SK-N-SH (cell line): ENCODE data around the gene ASCC3. TPM values are rescaled to one million over a fixed set of nuclear protein-coding genes. Genes with fewer than 3 reads are reported as not detected.

Experiments used
- CTCF ChIA-PET: fragments of 300-600, 350-600 bp; formaldehyde crosslinking; extraction: SDS; loops from one replicate; lab custom pipeline; 2021; lab: Yijun Ruan, JAX
- POLR2A ChIA-PET: fragments of 350-600 bp; sonication (Branson Sonifier 250); formaldehyde crosslinking; extraction: SDS; loops from one replicate; lab custom pipeline; 2020; ENCODE audit warnings: antibody characterized with exemption, inconsistent platforms; lab: Yijun Ruan, JAX
- DNase-seq: peaks from one replicate; pipeline ENCODE4 v3.0.0; 2012
- H2AFZ ChIP-seq: fragments of 200-600 bp; sonication (generic); 2 replicates; pipeline ENCODE4 v1.8.1; 2016; ENCODE audit warnings: antibody characterized with exemption, mild to moderate bottlenecking, low read depth
- H3F3A ChIP-seq: fragments of 200-600 bp; sonication (generic); replicated peaks from 2 replicates; pipeline ENCODE3; 2016; ENCODE audit warnings: antibody characterized with exemption, mild to moderate bottlenecking; ENCODE audit not compliant: insufficient read depth
- H3K27ac ChIP-seq, 2 experiments: fragments of 200-500 bp in 1 of 2; fragments of 200-600 bp in 1 of 2; sonication (Bioruptor generic) in 1 of 2; sonication (generic), shearing (Covaris generic) in 1 of 2; 2 replicates each; pipeline versions ENCODE4 v1.5.1 to v1.6.1; 2014 to 2016; ENCODE audit warnings: low read depth in 2 of 2, inconsistent platforms in 1 of 2, low read length in 1 of 2, mild to moderate bottlenecking in 1 of 2, mixed read lengths in 1 of 2
- H3K27me3 ChIP-seq: fragments of 200-600 bp; sonication (generic), shearing (Covaris generic); 2 replicates; pipeline ENCODE4 v1.6.1; 2016; ENCODE audit warnings: mixed run types; ENCODE audit not compliant: insufficient read depth
- H3K36me3 ChIP-seq, 2 experiments: fragments of 200-500 bp in 1 of 2; fragments of 200-600 bp in 1 of 2; sonication (Bioruptor generic) in 1 of 2; sonication (generic) in 1 of 2; replicated peaks in 1 of 2; 2 replicates each; pipeline versions ENCODE3 to v1.5.1; 2014 to 2016; ENCODE audit warnings: low read length in 1 of 2, mild to moderate bottlenecking in 1 of 2; ENCODE audit not compliant: insufficient read depth in 2 of 2, control insufficient read depth in 1 of 2
- H3K4me1 ChIP-seq, 2 experiments: fragments of 200-500 bp in 1 of 2; fragments of 200-600 bp in 1 of 2; sonication (Bioruptor generic) in 1 of 2; sonication (generic), shearing (Covaris generic) in 1 of 2; 2 replicates each; pipeline versions ENCODE4 v1.5.1 to v1.6.1; 2014 to 2016; ENCODE audit warnings: low read depth in 1 of 2, low read length in 1 of 2, mixed run types in 1 of 2; ENCODE audit not compliant: insufficient read depth in 2 of 2, control insufficient read depth in 1 of 2
- H3K4me2 ChIP-seq: fragments of 200-600 bp; sonication (generic), shearing (Covaris generic); 2 replicates; pipeline ENCODE4 v1.6.1; 2017; ENCODE audit warnings: mixed run types
- H3K4me3 ChIP-seq, 2 experiments: fragments of 200-500 bp in 1 of 2; fragments of 200-600 bp in 1 of 2; sonication (Bioruptor generic) in 1 of 2; sonication (generic), shearing (Covaris generic) in 1 of 2; 2 replicates each; pipeline versions ENCODE4 v1.5.1 to v1.8.1; 2014 to 2016; ENCODE audit warnings: low read depth in 2 of 2, inconsistent platforms in 1 of 2, low read length in 1 of 2, mild to moderate bottlenecking in 1 of 2, mixed read lengths in 1 of 2, moderate library complexity in 1 of 2
- H3K79me2 ChIP-seq: fragments of 200-600 bp; sonication (generic); 2 replicates; pipeline ENCODE4 v1.8.1; 2017; ENCODE audit warnings: mild to moderate bottlenecking; ENCODE audit not compliant: insufficient read depth
- H3K9ac ChIP-seq: fragments of 200-600 bp; sonication (generic); 2 replicates; pipeline ENCODE4 v1.6.1; 2017; ENCODE audit warnings: mixed run types
- H3K9me2 ChIP-seq: fragments of 200-600 bp; sonication (generic); 2 replicates; pipeline ENCODE4 v1.6.1; 2017; ENCODE audit warnings: mixed run types
- H3K9me3 ChIP-seq: fragments of 200-600 bp; sonication (generic); 2 replicates; pipeline ENCODE4 v1.6.1; 2017; ENCODE audit warnings: mixed run types, mild to moderate bottlenecking, moderate library complexity
- H4K20me1 ChIP-seq: fragments of 200-600 bp; sonication (generic); 2 replicates; pipeline ENCODE4 v1.6.1; 2017; ENCODE audit warnings: mild to moderate bottlenecking, mixed run types; ENCODE audit not compliant: insufficient read depth
- CHD2 ChIP-seq: fragments of 150-350 bp; IDR thresholded peaks from 2 replicates; pipeline ENCODE4 v1.6.1; 2018; ENCODE audit warnings: low read length; ENCODE audit not compliant: partially characterized antibody
- CTCF ChIP-seq: fragments of 200-600 bp; sonication (generic); IDR thresholded peaks from 2 replicates; pipeline ENCODE4 v1.6.1; 2017; ENCODE audit warnings: antibody characterized with exemption, mild to moderate bottlenecking, moderate library complexity
- FOXJ3 ChIP-seq: sonication (generic); formaldehyde crosslinking; IDR thresholded peaks from 2 replicates; pipeline ENCODE4 v1.5.1; 2020; ENCODE audit warnings: mild to moderate bottlenecking, missing genetic modification reagents
- GABPA ChIP-seq: IDR thresholded peaks from 2 replicates; pipeline ENCODE4 v1.4.0; 2012; ENCODE audit warnings: low read depth, mild to moderate bottlenecking
- GATA2 ChIP-seq: sonication (generic); formaldehyde crosslinking; IDR thresholded peaks from 2 replicates; pipeline ENCODE4 v1.5.0; 2020; ENCODE audit warnings: mild to moderate bottlenecking, missing genetic modification reagents
- JUND ChIP-seq: IDR thresholded peaks from 2 replicates; pipeline ENCODE4 v1.4.0; 2012
- MEF2A ChIP-seq: IDR thresholded peaks from 2 replicates; pipeline ENCODE4 v1.4.0; 2012; ENCODE audit warnings: low read depth, borderline replicate concordance
- MXI1 ChIP-seq: IDR thresholded peaks from 2 replicates; pipeline ENCODE4 v1.6.1; 2012; ENCODE audit warnings: mild to moderate bottlenecking, low read depth, low read length, improper control_type of control experiment
- NFIC ChIP-seq: IDR thresholded peaks from 2 replicates; pipeline ENCODE4 v1.4.0; 2012; ENCODE audit warnings: borderline replicate concordance
- NRF1 ChIP-seq: IDR thresholded peaks from 2 replicates; pipeline ENCODE4 v1.6.1; 2012; ENCODE audit warnings: low read depth, mild to moderate bottlenecking, low read length
- PBX3 ChIP-seq: IDR thresholded peaks from 2 replicates; pipeline ENCODE4; 2012
- POLR2AphosphoS5 ChIP-seq: IDR thresholded peaks from 2 replicates; pipeline ENCODE4 v1.6.1; 2012; ENCODE audit warnings: low read depth, low read length
- RAD21 ChIP-seq: IDR thresholded peaks from 2 replicates; pipeline ENCODE4 v1.6.1; 2012; ENCODE audit warnings: mild to moderate bottlenecking, low read length
- REST ChIP-seq: IDR thresholded peaks from 2 replicates; pipeline ENCODE4 v1.6.1; 2012; ENCODE audit warnings: mild to moderate bottlenecking, low read depth, low read length, moderate library complexity
- RXRA ChIP-seq: IDR thresholded peaks from 2 replicates; pipeline ENCODE4 v1.4.0; 2012; ENCODE audit warnings: low read depth, mild to moderate bottlenecking, borderline replicate concordance
- SIN3A ChIP-seq: IDR thresholded peaks from 2 replicates; pipeline ENCODE4 v1.6.1; 2012; ENCODE audit warnings: low read depth, mild to moderate bottlenecking, low read length, moderate library complexity, borderline replicate concordance
- TAF1 ChIP-seq: IDR thresholded peaks from 2 replicates; pipeline ENCODE4 v1.6.1; 2012; ENCODE audit warnings: low read depth, mild to moderate bottlenecking, low read length, moderate library complexity, borderline replicate concordance
- TCF12 ChIP-seq: IDR thresholded peaks from 2 replicates; pipeline ENCODE4 v1.4.0; 2012
- USF1 ChIP-seq: IDR thresholded peaks from 2 replicates; pipeline ENCODE4 v1.4.0; 2012; ENCODE audit warnings: low read depth, borderline replicate concordance
- WGBS: methylation state at CpG from one replicate; pipeline ENCODE4 v1.1.6; 2017; ENCODE audit warnings: low lambda C conversion rate; 5-methylcytosine and 5-hydroxymethylcytosine counted together
- polyA plus RNA-seq, 3 experiments: library from polyadenylated mRNA; depleted of rRNA; stranded (reverse); fragments of >200 nt; gene quantifications; 2 replicates each; pipeline ENCODE4 v1.2.3, GENCODE V29; 2012

ASCC3 gene
- polyA plus RNA-seq, 1 of the 3 experiments (the other 2 are of a cell fraction) = 17.9 TPM

GRCh38 chr6:100810015-100810414 lies 71.1 kb downstream of the ASCC3 start (continued):
- no peak for TF ChIP-seq PBX3
- no peak for TF ChIP-seq JUND
- no peak for TF ChIP-seq TAF1

- Histone ChIP-seq H3K4me1 (no peaks in the 10 kb centered on the region), H3F3A (no peaks in the 10 kb centered on the region), H3K27me3 (no peaks in the 10 kb centered on the region), H3K9me2 (no peaks in the 10 kb centered on the region)
- TF ChIP-seq NFIC (no peak), TAF1 (no peak), USF1 (no peak), POLR2AphosphoS5 (no peak), CHD2 (no peak), GATA2 (no peak), GABPA (no peak), TCF12 (no peak), NRF1 (no peak), REST (no peak), RAD21 (no peak), CTCF (no peak), SIN3A (no peak), MXI1 (no peak), RXRA (no peak), FOXJ3 (CRISPR knock-in tag) (no peak), MEF2A (no peak)
- TF ChIP-seq, all 33 proteins: peak for 0
- no peaks in the 10 kb centered on the region for H3K9me3 ChIP-seq
- H2AFZ ChIP-seq = no peak overlapping the region
- no peak overlapping the region for H3K9ac ChIP-seq
- ChIA-PET CTCF (interaction anchor here (0.6 kb wide), 1 partner anchor 1598 kb away, joined by 3 read pairs; no protein-coding TSS in a partner anchor), POLR2A (no interaction called here)
- no peak for DNase-seq
- peaks cover 0 to 15% of the 10 kb centered on the region in 2 experiments for H3K36me3 ChIP-seq
- no peak overlapping the region for H3K4me3 ChIP-seq
- H3K4me2 ChIP-seq = no peak overlapping the region
- H3K27ac ChIP-seq = no peak overlapping the region
- H3K79me2 ChIP-seq = peaks cover 66% of the 10 kb centered on the region; the same call in 1 of the 2 replicates
- H4K20me1 ChIP-seq = no peaks in the 10 kb centered on the region
- WGBS = 100% methylated on average over 1 of the region's 1 CpG
Measured at GRCh38 chr6:100809346-100809745, 71.8 kb downstream of the ASCC3 start.
